ENCODE data around the gene CCSER1. TPM values are rescaled to one million over a fixed set of nuclear protein-coding genes. Genes with fewer than 3 reads are reported as not detected.
A peak's percentile ranks its signal among the peaks of the same experiment; 100 is the strongest.

CCSER1 gene
- total and polyA plus RNA-seq, 2 experiments from 2014 or later, result 5.2 to 23.4 TPM

GRCh38 chr4:91028228-91028627, 901.0 kb downstream of the CCSER1 start:
- no peak for TF ChIP-seq CTCF (IDR thresholded peaks at IDR 0.05; ENCODE audit: poor library complexity)
- no peak for TF ChIP-seq EZH2 (IDR thresholded peaks at IDR 0.05; ENCODE audit: borderline replicate concordance)
- H2AFZ ChIP-seq, result no peak overlapping the region
- no peak overlapping the region for H3K27ac ChIP-seq
- no peak overlapping the region for H3K4me3 ChIP-seq
- WGBS (ENCODE audit: low lambda C conversion rate, missing lambda C conversion rate), result 94% methylated on average over 1 of the region's 1 CpG
- no peaks in the 10 kb centered on the region for H3K36me3 ChIP-seq (replicated peaks; ENCODE audit: insufficient read depth, low read depth)
- no peaks in the 10 kb centered on the region for H3K4me1 ChIP-seq (ENCODE audit: insufficient read depth)
- H3K9me2 ChIP-seq (replicated peaks; ENCODE audit: insufficient read depth), result no peaks in the 10 kb centered on the region
- no peak for DNase-seq (ENCODE audit: low spot score)
- H3K27me3 ChIP-seq, result no peaks in the 10 kb centered on the region
- no peak overlapping the region for H3K4me2 ChIP-seq
- H3K79me2 ChIP-seq, result no peaks in the 10 kb centered on the region
- no peaks in the 10 kb centered on the region for H3K9me3 ChIP-seq (ENCODE audit: low read depth)
- no peaks in the 10 kb centered on the region for H4K20me1 ChIP-seq (ENCODE audit: insufficient read depth, poor library complexity, severe bottlenecking)

GRCh38 chr4:91031761-91032160, 904.6 kb downstream of the CCSER1 start:
- no peaks in the 10 kb centered on the region for H3K27me3 ChIP-seq
- H3K79me2 ChIP-seq, result no peaks in the 10 kb centered on the region
- no peaks in the 10 kb centered on the region for H4K20me1 ChIP-seq (ENCODE audit: insufficient read depth, poor library complexity, severe bottlenecking)
- H3K4me3 ChIP-seq, result no peak overlapping the region
- no peaks in the 10 kb centered on the region for H3K9me2 ChIP-seq (replicated peaks; ENCODE audit: insufficient read depth)
- peak overlapping the region; percentile 31 for H3K4me2 ChIP-seq
- no peak for DNase-seq (ENCODE audit: low spot score)
- no peaks in the 10 kb centered on the region for H3K36me3 ChIP-seq (replicated peaks; ENCODE audit: insufficient read depth, low read depth)
- no peak for TF ChIP-seq CTCF (IDR thresholded peaks at IDR 0.05; ENCODE audit: poor library complexity)
- TF ChIP-seq EZH2 (IDR thresholded peaks at IDR 0.05; ENCODE audit: borderline replicate concordance), result no peak
- no peak for TF ChIP-seq EZH2phosphoT487 (IDR thresholded peaks at IDR 0.05; ENCODE audit: low read depth, severe bottlenecking, unreplicated experiment)
- no peak overlapping the region for H2AFZ ChIP-seq
- H3K27ac ChIP-seq, result no peak overlapping the region
- H3K9me3 ChIP-seq (ENCODE audit: low read depth), result no peaks in the 10 kb centered on the region
- no peaks in the 10 kb centered on the region for H3K4me1 ChIP-seq (ENCODE audit: insufficient read depth)

GRCh38 chr4:91032725-91033445, 905.7 kb downstream of the CCSER1 start:
- Histone ChIP-seq H3K27ac (no peak overlapping the region), H3K79me2 (no peaks in the 10 kb centered on the region), H3K27me3 (no peaks in the 10 kb centered on the region), H3K9me3 (ENCODE audit: low read depth) (no peaks in the 10 kb centered on the region), H4K20me1 (ENCODE audit: insufficient read depth, poor library complexity, severe bottlenecking) (no peaks in the 10 kb centered on the region), H3K4me1 (ENCODE audit: insufficient read depth) (no peaks in the 10 kb centered on the region), H3K4me3 (no peak overlapping the region), H3K4me2 (no peak overlapping the region), H3K9me2 (replicated peaks; ENCODE audit: insufficient read depth) (no peaks in the 10 kb centered on the region), H2AFZ (no peak overlapping the region), H3K36me3 (replicated peaks; ENCODE audit: insufficient read depth, low read depth) (no peaks in the 10 kb centered on the region)
- 61% methylated on average over 4 of the region's 4 CpGs for WGBS (ENCODE audit: low lambda C conversion rate, missing lambda C conversion rate)
- TF ChIP-seq EZH2phosphoT487 (IDR thresholded peaks at IDR 0.05; ENCODE audit: low read depth, severe bottlenecking, unreplicated experiment) (no peak), EZH2 (IDR thresholded peaks at IDR 0.05; ENCODE audit: borderline replicate concordance) (no peak), CTCF (IDR thresholded peaks at IDR 0.05; ENCODE audit: poor library complexity) (no peak)
- DNase-seq (ENCODE audit: low spot score), result no peak

Data from hepatocyte (in vitro differentiated cells).